SW480 (cell line): ENCODE data around the gene HECW1.
A peak's percentile ranks its signal among the peaks of the same experiment; 100 is the strongest.

ENCODE experiments used
- DNase-seq: peaks from one replicate; pipeline ENCODE4 v3.0.0-alpha.2; 2016; ENCODE audit warnings: low spot score

Gene HECW1

GRCh38 chr7:43273939-43274719, 161.7 kb downstream of the HECW1 start:
- DNase-seq, result no peak

DNA sequence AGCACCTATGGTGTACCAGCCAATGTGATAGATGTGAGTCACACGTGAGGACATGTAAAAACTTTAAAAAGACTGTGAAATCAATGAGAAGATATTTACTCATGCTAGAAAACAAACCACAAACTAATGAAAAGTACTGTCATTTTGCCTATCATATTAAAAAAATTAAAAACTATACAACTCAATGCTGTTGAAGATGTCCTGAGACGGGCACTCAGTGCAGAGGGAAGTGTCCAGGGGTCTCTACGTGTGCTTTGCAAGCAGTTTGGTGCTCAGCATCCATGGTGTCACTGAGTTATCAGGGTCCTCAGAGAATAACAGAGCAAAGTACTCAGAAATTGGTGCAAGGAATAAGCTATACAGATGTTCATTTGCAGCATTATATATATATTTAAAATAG, 162.3 kb downstream of the HECW1 start:
- no peak for DNase-seq

- no peak for DNase-seq
Measured at GRCh38 chr7:43276547-43276946, 164.1 kb downstream of the HECW1 start.

- DNase-seq, result no peak
Measured at GRCh38 chr7:43278088-43278644, 165.7 kb downstream of the HECW1 start.

DNA sequence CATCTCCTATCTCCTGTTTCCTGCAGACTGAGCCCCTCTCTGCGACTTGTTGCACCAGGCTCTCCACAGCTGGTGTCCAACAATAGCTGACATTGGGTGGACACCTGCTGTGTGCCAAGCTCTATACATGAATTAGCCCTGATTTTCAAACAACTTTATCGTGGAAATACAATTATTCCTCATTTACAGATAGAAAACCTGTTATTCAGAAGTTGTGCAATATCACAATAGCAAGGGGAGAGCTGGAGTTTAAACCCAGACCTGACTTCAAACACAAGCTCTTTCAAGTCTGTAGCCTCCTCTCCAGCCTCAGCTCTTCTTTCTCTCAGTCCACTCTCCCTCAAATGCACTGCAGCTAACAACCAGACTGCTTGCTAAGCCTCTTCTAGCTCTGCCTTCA, 168.8 kb downstream of the HECW1 start:
- no peak for DNase-seq

DNA sequence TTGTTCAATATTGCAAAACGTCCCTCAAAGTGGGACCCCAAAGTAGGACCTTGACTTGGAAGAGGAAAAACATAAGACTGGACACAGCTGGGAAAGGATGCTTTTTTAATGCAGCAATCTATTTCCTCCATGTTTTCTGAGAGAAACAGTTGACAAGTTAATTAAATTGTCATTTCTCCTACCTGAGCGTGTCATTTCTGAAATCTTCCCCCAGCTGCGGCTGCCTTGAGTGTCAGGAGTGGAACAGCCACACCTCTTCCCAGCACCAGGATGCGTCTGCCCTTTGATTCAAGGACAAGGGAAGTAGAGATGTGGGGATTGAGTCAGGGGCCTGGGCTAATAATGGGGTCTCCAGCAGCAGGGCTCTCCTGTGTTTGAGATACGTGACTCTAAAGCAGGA, 171.3 kb downstream of the HECW1 start:
- no peak for DNase-seq

DNA sequence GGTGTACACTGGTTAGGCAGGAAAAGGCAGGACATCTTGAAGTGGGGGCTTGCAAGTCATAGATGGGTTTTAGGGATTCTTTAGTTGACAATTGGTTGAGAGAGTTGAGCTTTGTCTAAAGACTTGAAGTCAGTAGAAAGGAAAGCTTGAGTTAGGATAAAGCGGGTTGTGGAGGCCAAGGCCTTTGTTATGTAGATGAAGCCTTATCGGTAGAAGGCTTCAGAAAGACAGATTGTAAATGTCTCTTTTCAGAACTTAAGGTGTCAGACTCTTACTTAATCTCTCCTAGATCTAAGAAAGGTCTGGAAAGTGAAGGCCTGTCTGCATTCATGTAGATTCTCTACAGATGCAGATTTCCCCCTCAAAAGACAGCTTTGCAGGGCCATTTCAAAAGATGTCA, 177.4 kb downstream of the HECW1 start:
- DNase-seq, result no peak

DNA sequence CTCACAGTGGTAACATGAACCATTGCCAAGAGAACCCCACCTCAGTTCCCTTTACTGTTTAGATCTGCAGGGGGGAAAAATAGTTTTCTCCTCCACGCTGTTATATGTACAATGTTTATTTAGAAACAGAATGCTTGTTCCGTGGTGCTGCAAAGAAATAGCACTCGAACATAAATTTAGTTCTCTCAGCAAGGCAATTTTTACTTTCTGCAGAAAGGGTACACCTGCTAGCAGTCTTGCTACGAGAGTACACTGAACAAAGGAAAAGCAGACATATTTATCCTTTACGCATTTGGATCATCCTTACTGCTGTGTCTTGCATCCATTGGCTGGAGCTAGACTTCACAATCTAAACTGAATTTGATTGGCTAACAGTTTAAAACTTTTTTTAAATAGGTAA, 178.5 kb downstream of the HECW1 start:
- no peak for DNase-seq

DNA sequence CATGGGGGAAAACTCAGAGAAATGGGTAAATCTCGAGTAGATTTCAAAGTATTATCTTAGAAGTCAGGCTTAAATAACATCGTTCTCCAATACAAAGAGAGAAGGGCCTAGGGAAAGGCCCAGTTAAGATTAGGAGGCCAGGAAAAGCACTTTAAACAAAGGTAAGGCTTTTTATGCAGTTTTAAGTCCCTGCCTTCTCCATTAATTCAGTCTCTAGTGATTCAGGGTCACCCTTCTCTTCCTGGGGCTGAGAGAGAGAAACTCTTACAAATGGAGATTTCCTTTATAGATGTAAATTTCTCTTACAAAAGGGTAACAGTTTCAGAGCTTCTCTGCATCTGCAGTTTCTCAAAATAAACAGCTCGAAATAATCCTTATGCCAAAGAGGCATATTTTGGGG, 179.3 kb downstream of the HECW1 start:
- DNase-seq, result no peak

- no peak for DNase-seq
Measured at GRCh38 chr7:43292384-43292783, 179.9 kb downstream of the HECW1 start.

DNA sequence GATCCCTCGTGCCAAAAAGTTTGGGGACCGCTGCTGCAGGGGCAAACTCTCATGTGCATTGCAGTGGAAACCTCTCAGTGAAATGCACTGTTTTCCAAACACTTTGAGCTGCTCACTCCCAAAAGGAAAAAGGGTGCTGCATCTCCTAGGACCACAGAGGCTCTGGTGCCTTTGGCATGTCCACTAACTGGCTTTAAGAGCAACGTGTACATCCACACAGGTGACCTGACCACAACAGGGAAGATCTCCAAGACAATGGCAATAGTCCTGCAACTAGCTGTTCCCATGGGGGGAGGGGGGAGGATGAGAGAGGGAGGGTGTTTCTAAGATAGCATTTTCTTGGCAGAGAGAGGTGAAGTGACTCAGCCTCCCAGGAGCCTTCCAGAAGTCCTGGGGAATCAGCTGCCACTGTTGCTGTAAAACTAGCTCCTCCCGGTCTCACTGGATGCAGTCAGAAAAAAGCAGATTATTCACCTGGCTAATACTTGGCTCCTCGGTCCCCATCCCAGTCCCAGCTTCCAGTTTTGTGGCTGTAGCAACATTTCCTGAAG, 181.7 kb downstream of the HECW1 start:
- no peak for DNase-seq

DNA sequence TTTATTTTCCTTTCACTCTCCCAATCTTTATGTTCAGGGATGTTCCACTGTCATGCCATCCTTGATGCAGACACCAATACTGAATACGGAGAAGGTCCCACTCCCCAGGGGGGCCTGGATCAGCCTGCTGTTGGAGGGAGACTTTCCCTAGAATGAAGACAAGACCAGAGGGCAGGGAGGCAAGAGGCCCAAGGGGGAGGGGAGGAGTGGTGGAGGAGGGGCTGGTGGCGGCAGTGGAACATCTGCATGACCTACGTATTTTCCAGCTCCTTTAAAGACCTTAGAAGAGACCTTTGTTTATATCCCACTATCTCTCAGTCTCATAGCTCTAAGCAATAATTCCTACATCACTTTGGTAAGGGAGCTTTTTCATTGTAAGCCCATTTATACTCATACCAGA, 183.0 kb downstream of the HECW1 start:
- DNase-seq, result no peak

DNA sequence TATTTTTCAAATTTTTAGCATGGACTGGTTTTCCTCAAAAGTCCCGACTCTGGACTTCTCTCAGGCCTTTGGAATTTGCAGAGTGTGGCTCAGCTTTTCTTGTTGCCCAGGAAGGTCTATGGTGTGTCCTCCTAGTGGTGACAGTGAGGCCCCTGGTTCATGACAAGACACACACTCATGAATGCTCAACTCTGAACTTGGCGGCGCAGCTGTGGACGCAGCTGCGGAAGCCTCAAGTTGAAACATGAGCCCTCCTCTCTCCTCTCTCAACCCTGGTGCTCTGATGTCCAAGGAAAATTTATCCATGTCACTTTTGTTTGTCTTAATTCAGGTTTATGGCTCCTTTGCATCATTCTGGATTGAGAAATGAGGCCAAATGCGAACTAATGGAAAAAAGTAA, 183.9 kb downstream of the HECW1 start:
- no peak for DNase-seq

DNA sequence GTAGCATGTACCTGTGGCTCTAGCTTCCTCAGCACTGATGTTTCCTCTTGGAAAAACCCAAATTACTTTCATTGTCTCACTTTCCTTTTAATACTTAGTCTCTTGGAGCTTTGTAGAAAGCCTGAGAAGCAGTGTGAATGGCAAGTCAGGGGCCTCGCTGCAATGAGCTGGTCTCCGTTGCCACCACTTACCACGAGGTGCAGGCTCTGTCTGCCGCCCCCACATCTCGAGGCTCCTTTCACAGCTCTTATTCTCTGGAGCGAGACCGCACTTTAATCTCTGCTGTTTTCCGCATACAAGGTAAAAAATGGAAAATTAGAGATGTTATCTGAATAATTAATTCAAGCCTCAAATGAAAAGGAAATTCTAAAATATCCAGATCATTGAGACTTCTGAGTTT, 186.2 kb downstream of the HECW1 start:
- DNase-seq, result no peak

- no peak for DNase-seq
Measured at GRCh38 chr7:43300121-43300520, 187.7 kb downstream of the HECW1 start.

GRCh38 chr7:43302211-43302711, 189.8 kb downstream of the HECW1 start:
- peak; percentile 85 for DNase-seq

GRCh38 chr7:43302773-43303460, 190.5 kb downstream of the HECW1 start:
- peak; percentile 26 for DNase-seq

DNA sequence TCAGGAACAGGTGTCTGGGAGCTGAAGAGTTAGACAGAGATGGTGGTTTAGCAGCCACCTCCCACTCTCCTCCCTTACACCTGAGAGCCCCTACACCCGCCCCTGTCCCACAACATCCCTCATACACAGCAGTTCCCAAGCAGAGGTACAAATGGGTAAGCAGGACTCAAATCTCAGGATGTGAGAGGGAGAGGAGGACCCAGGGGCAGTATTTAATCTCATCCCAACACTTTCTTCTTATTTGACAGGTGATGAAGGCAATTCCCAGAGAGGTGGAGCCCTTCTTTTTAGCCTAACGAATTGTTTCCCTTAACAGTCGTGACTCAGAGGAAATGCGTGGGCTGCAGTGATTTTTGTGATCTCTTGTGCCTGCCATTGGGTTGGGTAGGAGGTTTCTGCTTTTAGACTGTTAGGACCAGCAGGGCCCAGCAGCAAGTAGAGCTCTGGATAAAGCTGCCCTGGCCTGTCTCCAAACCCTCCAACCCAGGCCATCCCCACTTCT, 191.3 kb downstream of the HECW1 start:
- DNase-seq, result peak; percentile 54

- DNase-seq, result no peak
Measured at GRCh38 chr7:43306404-43306803, 194.0 kb downstream of the HECW1 start.

DNA sequence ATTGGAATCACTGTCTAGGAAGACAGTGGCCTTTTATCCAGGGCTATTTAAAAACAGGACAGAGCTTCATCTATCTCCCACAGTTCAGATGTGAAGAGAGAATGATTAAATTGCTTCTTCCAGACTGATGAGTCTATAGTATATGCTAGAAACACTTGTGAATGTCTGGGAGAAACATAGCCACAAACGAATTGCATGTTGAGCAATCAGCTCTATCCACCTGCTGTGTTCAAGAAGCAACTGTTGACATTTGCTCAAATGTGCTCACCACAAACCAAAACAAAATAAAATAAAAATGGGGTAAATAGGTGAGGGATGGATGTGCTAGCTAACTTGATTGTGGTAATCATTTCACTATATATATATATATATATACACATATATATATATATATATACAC, 195.1 kb downstream of the HECW1 start:
- no peak for DNase-seq

GRCh38 chr7:43308913-43309705, 196.7 kb downstream of the HECW1 start:
- no peak for DNase-seq

DNA sequence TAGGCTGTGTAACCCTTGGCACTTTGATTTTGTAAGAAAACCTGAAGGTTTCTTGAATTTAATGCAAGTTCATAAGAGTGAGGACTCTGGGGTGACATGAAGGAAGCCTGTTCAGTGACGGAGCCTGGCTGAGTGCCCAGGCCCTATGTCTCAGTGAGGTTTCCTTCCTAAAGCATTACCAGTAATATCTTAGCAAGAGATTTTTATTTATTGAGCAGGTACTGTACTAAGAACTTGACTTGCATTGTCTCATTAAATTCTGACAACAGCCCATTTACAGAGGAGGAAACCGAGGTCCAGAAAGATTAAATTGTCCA, 197.2 kb downstream of the HECW1 start:
- DNase-seq, result no peak
